ENCODE results near the gene MAGEH1. TPM values are rescaled to one million over a fixed set of nuclear protein-coding genes. Genes with fewer than 3 reads are reported as not detected.

The MAGEH1 gene
- total RNA-seq, 2 donors from 2014 or later: 18.1 to 24.3 TPM

DNA sequence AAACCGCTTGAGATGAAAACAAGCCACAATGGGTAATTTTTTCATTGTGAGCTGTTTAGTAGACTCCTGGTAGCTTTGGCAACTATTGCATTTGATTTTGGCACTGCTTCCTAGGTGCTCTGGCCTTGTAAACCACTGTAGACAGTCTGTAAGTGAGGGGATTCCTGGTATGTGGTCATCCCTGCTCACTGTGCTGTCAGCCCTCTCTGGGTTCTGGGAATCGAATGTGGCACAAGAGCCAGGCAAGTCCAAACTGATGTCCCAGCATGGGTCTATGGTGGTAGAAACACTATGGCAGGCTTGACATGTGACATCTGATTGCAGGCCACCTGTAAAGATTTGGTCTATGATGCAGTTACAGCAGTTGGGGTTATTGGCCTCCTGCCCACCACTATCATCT is 35.2 kb downstream of the MAGEH1 start:
- ATAC-seq (no peak), DNase-seq (ENCODE audit: low spot score in 2 of 2) (no peak)
- H3K9me3 Mint-ChIP-seq: no peaks in the 10 kb centered on the region
- H3K27ac Mint-ChIP-seq: no peak overlapping the region
- peaks cover 7 to 10% of the 10 kb centered on the region in 2 donors for H3K36me3 Mint-ChIP-seq

DNA sequence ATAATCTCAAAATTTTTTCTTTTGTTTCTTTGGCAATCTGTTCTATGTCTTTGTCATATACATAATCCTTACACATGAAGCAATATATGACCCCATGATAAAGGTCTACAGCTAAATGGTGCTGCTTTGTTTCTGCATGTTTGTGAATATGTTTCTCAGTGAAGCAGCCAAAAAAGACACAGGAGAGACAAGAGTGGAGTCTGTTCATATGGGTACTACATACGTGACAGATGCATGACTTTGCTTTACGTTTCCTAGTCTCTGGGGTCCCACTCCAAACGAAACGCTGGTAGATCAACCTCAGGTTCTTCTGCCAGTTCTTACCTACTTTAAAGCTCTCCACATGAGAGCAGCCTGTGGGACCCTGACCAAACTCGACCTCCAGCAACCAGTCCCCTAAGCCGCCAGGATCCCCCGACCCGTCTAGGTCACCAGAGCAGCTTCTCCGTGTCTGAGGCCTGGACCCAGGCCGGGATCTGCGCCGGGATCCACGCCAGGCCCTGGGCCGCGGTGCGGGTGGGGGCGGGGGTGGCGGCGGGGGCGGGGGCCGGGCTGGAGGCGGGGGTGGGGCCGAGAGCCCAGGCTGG is 36.2 kb downstream of the MAGEH1 start:
- Mint-ChIP-seq H3K9me3 (no peaks in the 10 kb centered on the region), H3K36me3 (peaks cover 7 to 10% of the 10 kb centered on the region in 2 donors), H3K27ac (peak overlapping the region in 1 of 2 donors; percentile 98)
- ATAC-seq: peak in 1 of 2 donors; percentile 7
- DNase-seq (ENCODE audit: low spot score in 2 of 2): no peak

DNA sequence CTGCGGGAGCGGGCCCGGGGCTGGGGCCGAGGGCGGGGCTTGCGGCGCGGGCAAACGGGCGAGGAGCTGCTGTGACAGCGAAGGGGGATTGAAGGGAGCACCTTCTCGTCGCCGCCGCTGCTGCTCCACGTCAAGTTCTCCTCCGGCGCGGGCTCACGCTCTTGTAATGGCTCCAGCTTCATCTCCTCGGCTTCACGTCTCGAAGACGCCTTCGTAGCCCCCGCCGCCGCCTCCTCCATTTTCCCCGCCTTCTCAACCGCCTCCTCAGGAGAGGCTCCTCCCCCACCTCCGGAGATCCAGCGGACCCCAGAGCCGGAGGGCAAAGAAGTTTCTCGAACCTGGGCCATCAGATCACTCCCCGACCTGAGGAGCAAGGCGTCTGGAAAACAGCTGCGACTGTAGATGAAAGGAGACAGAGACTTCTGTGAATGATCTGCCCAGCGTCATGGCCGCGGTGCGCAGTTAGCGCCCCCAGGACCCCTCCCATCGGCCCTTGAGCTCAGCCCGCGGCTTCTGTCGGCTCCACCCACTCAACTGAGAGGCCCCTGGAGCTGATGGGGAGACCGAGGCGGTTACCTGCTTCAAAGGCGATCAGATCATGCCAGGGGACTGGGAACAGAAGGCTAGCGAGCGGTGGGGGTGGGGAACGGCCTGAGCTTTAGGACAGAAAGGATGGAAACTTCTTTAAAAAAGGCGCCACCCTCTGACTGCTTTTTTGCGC is 36.8 kb downstream of the MAGEH1 start:
- Mint-ChIP-seq H3K27ac (peak overlapping the region; percentile 87 to 98), H3K36me3 (peaks cover 7 to 10% of the 10 kb centered on the region in 2 donors), H3K9me3 (no peaks in the 10 kb centered on the region)
- DNase-seq (ENCODE audit: low spot score in 2 of 2): peak; percentile 46 to 60
- peak; percentile 72 to 85 for ATAC-seq

DNA sequence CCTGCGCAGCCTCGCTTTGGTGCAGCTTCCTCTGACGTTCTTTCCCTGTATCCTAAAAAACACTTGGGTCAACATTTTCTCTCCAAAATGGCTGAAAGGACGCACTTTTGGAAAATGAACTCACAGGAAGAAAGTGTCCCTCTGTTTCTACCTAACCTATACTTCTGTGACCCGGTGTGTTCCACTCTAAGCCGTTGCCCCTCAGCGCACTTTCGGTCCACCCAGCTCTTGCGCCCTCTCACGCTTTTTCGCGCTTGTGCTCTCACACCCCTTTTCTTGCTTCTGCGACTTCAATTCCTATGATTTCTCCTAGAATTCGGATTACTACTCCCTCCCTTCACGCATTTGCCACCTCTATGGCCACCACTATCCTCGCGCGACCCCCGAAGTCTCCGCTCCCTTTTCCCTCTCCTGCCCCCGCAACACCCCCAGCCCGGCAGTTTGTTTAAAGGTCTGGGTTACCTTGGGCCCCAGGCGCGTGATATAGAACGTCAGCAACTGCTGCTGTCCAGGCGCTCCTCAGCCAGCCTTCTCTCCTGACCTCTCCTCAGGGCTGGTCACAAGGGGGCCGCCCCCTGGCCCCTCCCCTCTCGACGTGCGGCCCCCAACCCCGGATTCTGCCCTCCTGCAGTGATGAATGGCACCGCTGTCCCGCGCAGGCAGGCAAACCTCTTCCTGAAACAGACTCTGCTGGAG is 37.5 kb downstream of the MAGEH1 start, which contains the start of gene USP51:
TSS of gene USP51 (minus strand) at position 535 of the 696 bp plus-strand sequence. CDS start 909 bp downstream, outside the sequence.
- Mint-ChIP-seq H3K27ac (peak within 1 kb of the TSS; percentile 87 to 98), H3K36me3 (peaks cover 7 to 10% of the 10 kb centered on the region in 2 donors), H3K9me3 (no peaks in the 10 kb centered on the region)
- DNase-seq (ENCODE audit: low spot score in 2 of 2): peak in 1 of 2 donors; percentile 7
- ATAC-seq: peak; percentile 54 to 66

DNA sequence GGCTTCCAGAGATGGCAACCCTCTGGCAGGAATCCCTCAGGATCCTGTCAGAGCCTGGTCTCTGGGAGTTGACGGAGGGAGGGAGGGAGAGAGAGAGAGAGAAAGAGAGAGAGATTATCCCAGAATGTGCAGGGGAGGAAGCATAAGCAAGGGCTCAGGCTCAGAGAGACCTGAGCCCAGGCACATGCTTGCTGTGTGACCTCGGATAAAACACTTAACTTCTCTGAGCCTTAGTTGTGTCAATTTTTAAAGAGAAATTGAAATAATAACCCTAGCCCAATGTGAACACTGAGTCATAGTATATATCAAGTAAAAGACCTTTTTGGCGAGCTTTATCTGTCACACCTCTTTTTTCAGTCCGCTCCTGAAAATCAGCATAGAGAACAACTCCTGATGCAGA is 38.2 kb downstream of the MAGEH1 start:
- peaks cover 7 to 10% of the 10 kb centered on the region in 2 donors for H3K36me3 Mint-ChIP-seq
- DNase-seq (ENCODE audit: low spot score in 2 of 2): no peak
- no peaks in the 10 kb centered on the region for H3K9me3 Mint-ChIP-seq
- H3K27ac Mint-ChIP-seq: peak overlapping the region; percentile 65 to 98
- ATAC-seq: no peak

DNA sequence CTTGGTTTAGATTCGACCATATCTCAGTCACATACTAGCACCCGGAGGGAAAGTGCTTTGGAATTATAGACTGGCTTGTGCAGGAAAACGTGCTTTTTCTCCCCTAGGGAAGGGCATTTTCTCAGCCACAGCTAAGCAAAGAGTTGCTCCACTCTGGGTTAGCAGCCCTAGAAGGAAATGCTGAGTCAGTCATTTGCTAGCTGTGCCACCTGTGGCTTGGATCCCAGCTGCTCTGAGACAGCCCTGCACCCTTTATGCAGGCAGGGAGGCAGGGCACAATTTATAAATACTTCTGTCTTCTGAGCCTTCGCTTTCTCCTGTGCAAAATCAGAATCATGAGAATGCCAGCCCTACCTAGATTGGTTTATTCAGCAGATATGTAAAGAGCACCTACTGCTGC is 39.0 kb downstream of the MAGEH1 start:
- ATAC-seq (no peak), DNase-seq (ENCODE audit: low spot score in 2 of 2) (no peak)
- Mint-ChIP-seq H3K36me3 (peaks cover 7 to 10% of the 10 kb centered on the region in 2 donors), H3K27ac (no peak overlapping the region), H3K9me3 (no peaks in the 10 kb centered on the region)

Other genes with a start within 250 kb of the MAGEH1 start
- gene PAGE5, start 231.8 kb upstream of the MAGEH1 start, total RNA-seq: not detected
- gene PAGE3, start 187.2 kb upstream of the MAGEH1 start, total RNA-seq: not detected
- 1 to 10 TPM; 1.9 to 3.9 TPM for gene USP51, start 37.7 kb downstream of the MAGEH1 start, total RNA-seq
- gene FOXR2, start 171.3 kb downstream of the MAGEH1 start, total RNA-seq: not detected

All from activated naive CD4-positive, alpha-beta T cell treated with anti-CD3 and anti-CD28 coated beads, Interleukin-2, amount 50 U/mL, for 72 hours (primary cell).